Peyer's patch (tissue), 4 donors: Measurements from ENCODE around the gene SLC22A3. TPM values are rescaled to one million over a fixed set of nuclear protein-coding genes. Genes with fewer than 3 reads are reported as not detected.

Source experiments
- DNase-seq, 3 donors: peaks; one replicate each; pipeline ENCODE4 v3.0.0-alpha.2; 2017 to 2019
- H3K27ac ChIP-seq, 4 donors: fragments of 200-600 bp; sonication (generic); one replicate each; pipeline ENCODE4 v1.5.1; 2016 to 2019
- H3K27me3 ChIP-seq, 2 donors: fragments of 200-600 bp; sonication (generic); one replicate each; pipeline ENCODE4 v1.5.1; 2019
- H3K36me3 ChIP-seq, 3 donors: fragments of 200-600 bp; sonication (generic); one replicate each; pipeline ENCODE4 v1.5.1; 2016 to 2019
- H3K4me1 ChIP-seq, 4 donors: fragments of 200-600 bp; sonication (generic); one replicate each; pipeline ENCODE4 v1.5.1; 2016 to 2019
- H3K4me3 ChIP-seq, 4 donors: fragments of 200-600 bp; sonication (generic); 1 replicate in 3 of 4; 2 replicates in 1 of 4; pipeline ENCODE4 v1.5.1; 2016 to 2019; ENCODE audit warnings: mild to moderate bottlenecking in 1 of 4
- H3K9me3 ChIP-seq, 4 donors: fragments of 200-600 bp; sonication (generic); one replicate each; pipeline ENCODE4 v1.5.1; 2016 to 2019; ENCODE audit warnings: mild to moderate bottlenecking in 1 of 4
- POLR2A ChIP-seq, 2 donors: fragments of 450-650 bp; IDR thresholded peaks; one replicate each; pipeline ENCODE4 v1.5.1; 2017; ENCODE audit warnings: antibody characterized with exemption in 2 of 2, mild to moderate bottlenecking in 2 of 2, moderate library complexity in 2 of 2
- total RNA-seq, 4 donors: library from RNA; depleted of rRNA; stranded (reverse); fragments of >200 nt; gene quantifications; one replicate each; pipeline ENCODE4 v1.1.0, GENCODE V29; 2016
- TF ChIP-seq, protein P1 (sequence below), 6 experiments: fragments of 450-650 bp in 4 of 6; fragments of 200-600 bp in 2 of 6; sonication (generic) in 1 of 6; IDR thresholded peaks; one replicate each; pipeline ENCODE4 v1.5.1; 2017 to 2019; ENCODE audit warnings: antibody characterized with exemption in 6 of 6, mild to moderate bottlenecking in 3 of 6, moderate library complexity in 1 of 6

The SLC22A3 gene
- total RNA-seq, 4 donors from 2014 or later, result 2.5 to 10.6 (median 8.9) TPM

- Histone ChIP-seq H3K27me3 (no peaks in the 10 kb centered on the region), H3K36me3 (no peaks in the 10 kb centered on the region), H3K27ac (no peak overlapping the region), H3K9me3 (peaks cover 0 to 2% (median 0%) of the 10 kb centered on the region in 4 donors), H3K4me3 (no peak overlapping the region), H3K4me1 (no peaks in the 10 kb centered on the region)
- TF ChIP-seq, protein P1, sequence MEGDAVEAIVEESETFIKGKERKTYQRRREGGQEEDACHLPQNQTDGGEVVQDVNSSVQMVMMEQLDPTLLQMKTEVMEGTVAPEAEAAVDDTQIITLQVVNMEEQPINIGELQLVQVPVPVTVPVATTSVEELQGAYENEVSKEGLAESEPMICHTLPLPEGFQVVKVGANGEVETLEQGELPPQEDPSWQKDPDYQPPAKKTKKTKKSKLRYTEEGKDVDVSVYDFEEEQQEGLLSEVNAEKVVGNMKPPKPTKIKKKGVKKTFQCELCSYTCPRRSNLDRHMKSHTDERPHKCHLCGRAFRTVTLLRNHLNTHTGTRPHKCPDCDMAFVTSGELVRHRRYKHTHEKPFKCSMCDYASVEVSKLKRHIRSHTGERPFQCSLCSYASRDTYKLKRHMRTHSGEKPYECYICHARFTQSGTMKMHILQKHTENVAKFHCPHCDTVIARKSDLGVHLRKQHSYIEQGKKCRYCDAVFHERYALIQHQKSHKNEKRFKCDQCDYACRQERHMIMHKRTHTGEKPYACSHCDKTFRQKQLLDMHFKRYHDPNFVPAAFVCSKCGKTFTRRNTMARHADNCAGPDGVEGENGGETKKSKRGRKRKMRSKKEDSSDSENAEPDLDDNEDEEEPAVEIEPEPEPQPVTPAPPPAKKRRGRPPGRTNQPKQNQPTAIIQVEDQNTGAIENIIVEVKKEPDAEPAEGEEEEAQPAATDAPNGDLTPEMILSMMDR (IDR thresholded peaks at IDR 0.05), result no peak
- TF ChIP-seq POLR2A (IDR thresholded peaks at IDR 0.05), result no peak
- DNase-seq, result no peak
Observed at GRCh38 chr6:160374836-160375560, 26.8 kb downstream of the SLC22A3 start.

- DNase-seq, result no peak
- Histone ChIP-seq H3K9me3 (no peaks in the 10 kb centered on the region), H3K36me3 (no peaks in the 10 kb centered on the region), H3K27ac (no peak overlapping the region), H3K4me1 (no peaks in the 10 kb centered on the region), H3K27me3 (no peaks in the 10 kb centered on the region), H3K4me3 (no peak overlapping the region)
- TF ChIP-seq, protein P1 (IDR thresholded peaks at IDR 0.05), result no peak
- TF ChIP-seq POLR2A (IDR thresholded peaks at IDR 0.05), result no peak
Observed at GRCh38 chr6:160375561-160375949, 27.4 kb downstream of the SLC22A3 start.

- Histone ChIP-seq H3K9me3 (no peaks in the 10 kb centered on the region), H3K36me3 (no peaks in the 10 kb centered on the region), H3K4me3 (no peak overlapping the region), H3K27me3 (no peaks in the 10 kb centered on the region), H3K27ac (no peak overlapping the region), H3K4me1 (no peaks in the 10 kb centered on the region)
- no peak for DNase-seq
- TF ChIP-seq, protein P1 (IDR thresholded peaks at IDR 0.05), result no peak
- TF ChIP-seq POLR2A (IDR thresholded peaks at IDR 0.05), result no peak
Observed at GRCh38 chr6:160376445-160376844, 28.3 kb downstream of the SLC22A3 start.

DNA sequence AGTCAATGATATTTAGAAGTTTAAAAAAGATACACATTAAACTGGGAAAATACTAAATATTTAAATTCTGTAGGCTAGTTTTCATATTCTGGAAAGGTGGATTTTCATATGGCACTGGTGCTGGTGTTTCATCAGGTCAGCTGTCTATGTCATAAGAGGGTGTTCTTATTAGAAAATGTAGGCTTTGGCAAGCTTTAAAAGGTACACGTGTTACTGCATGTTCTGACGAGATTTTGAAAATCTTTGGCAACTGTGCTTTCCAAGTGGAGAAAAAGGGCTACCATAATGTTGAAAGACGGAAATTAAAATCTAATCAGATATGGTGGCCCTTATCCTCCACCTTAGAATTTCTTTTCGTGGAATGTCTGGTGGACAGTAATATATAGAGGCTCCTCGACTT lies 30.0 kb downstream of the SLC22A3 start:
- Histone ChIP-seq H3K36me3 (no peaks in the 10 kb centered on the region), H3K9me3 (no peaks in the 10 kb centered on the region), H3K4me1 (no peaks in the 10 kb centered on the region), H3K4me3 (no peak overlapping the region), H3K27me3 (no peaks in the 10 kb centered on the region), H3K27ac (no peak overlapping the region)
- no peak for DNase-seq
- no peak for TF ChIP-seq POLR2A (IDR thresholded peaks at IDR 0.05)
- TF ChIP-seq, protein P1 (IDR thresholded peaks at IDR 0.05), result no peak

- no peaks in the 10 kb centered on the region for H3K9me3 ChIP-seq
- no peaks in the 10 kb centered on the region for H3K4me1 ChIP-seq
- H3K36me3 ChIP-seq, result no peaks in the 10 kb centered on the region
- no peak overlapping the region for H3K27ac ChIP-seq
- no peak for DNase-seq
- no peaks in the 10 kb centered on the region for H3K27me3 ChIP-seq
- TF ChIP-seq, protein P1 (IDR thresholded peaks at IDR 0.05), result no peak
- no peak for TF ChIP-seq POLR2A (IDR thresholded peaks at IDR 0.05)
- no peak overlapping the region for H3K4me3 ChIP-seq
Observed at GRCh38 chr6:160378882-160379281, 30.7 kb downstream of the SLC22A3 start.
